ENCODE data around the gene SFRP4. TPM values are rescaled to one million over a fixed set of nuclear protein-coding genes. Genes with fewer than 3 reads are reported as not detected.

Gene SFRP4
- total RNA-seq, 2 experiments from 2014 or later, result not detected

DNA sequence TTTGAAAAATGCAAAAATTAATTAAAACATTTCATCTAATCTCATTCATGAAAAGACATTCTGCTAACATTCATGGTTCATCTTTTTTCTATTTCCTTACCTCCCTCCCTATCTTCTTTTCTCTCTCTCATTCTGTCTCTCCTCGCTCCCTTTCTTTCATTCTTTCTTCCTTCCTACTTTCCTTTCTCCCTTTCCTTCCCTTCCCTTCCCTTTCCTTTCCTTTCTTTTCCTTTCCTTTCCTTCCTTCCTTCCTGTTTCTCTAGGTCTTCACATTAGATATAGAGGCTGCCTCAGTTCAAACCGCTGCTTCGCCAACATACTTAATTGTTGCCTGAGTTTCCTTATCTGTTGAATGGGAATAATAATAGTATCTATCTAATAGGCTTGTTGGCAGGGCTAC, 21.9 kb downstream of the SFRP4 start:
- POLR2A ChIA-PET, result no interaction called here
- CTCF ChIA-PET, result no interaction called here
- no peak overlapping the region for H3K4me3 Mint-ChIP-seq
- no peaks in the 10 kb centered on the region for H3K4me1 Mint-ChIP-seq (ENCODE audit: low read depth)
- ATAC-seq, result no peak
- no peaks in the 10 kb centered on the region for H3K36me3 Mint-ChIP-seq (ENCODE audit: low read depth)
- peaks cover 17% of the 10 kb centered on the region for H3K27me3 Mint-ChIP-seq (ENCODE audit: low read depth)
- H3K27ac Mint-ChIP-seq, result no peak overlapping the region
- no peaks in the 10 kb centered on the region for H3K9me3 Mint-ChIP-seq (ENCODE audit: insufficient read depth)
- no peak for DNase-seq

DNA sequence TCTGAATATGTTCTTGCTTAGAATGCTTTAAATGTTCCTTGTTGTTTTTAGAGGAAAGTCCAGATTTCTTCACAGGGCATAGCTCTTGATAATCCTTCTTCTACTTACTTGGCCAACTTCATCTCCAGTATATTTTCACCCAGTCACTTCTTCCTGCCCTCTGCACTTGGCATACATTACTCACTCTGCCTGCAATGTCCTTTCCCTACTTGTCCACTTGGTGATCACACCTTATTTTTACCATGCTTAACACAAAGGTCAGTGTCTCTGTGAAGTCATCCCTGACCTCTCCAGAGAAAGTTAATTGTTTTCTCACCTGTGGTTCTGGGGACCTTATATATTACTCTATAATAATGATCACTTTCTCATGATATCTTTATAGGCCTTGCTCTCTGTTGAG, 23.3 kb downstream of the SFRP4 start:
- Mint-ChIP-seq H3K36me3 (ENCODE audit: low read depth) (no peaks in the 10 kb centered on the region), H3K27ac (no peak overlapping the region), H3K4me1 (ENCODE audit: low read depth) (no peaks in the 10 kb centered on the region), H3K4me3 (no peak overlapping the region), H3K9me3 (ENCODE audit: insufficient read depth) (no peaks in the 10 kb centered on the region), H3K27me3 (ENCODE audit: low read depth) (peaks cover 17% of the 10 kb centered on the region)
- no peak for ATAC-seq
- ChIA-PET CTCF (no interaction called here), POLR2A (no interaction called here)
- DNase-seq, result no peak

DNA sequence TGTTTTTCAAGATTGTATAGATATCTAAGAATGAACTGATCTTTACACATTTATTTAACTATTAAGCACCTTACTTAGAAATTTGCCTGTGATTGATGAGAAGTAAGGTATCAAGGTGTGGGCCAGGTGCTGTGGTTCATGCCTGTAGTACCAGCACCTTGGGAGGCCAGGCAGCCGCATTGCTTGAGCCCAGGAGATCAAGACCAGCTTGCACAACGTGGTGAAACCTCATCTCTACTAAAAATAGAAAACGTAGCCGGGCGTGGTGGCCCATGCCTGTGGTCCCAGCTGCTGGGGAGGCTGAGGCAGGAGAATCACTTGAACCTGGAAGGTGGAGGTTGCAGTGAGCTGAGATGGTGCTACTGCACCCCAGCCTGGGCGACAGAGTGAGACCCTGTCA, 34.5 kb downstream of the SFRP4 start:
- Mint-ChIP-seq H3K4me3 (no peak overlapping the region), H3K27ac (no peak overlapping the region), H3K9me3 (ENCODE audit: insufficient read depth) (no peaks in the 10 kb centered on the region), H3K27me3 (ENCODE audit: low read depth) (peaks cover 24% of the 10 kb centered on the region), H3K4me1 (ENCODE audit: low read depth) (no peaks in the 10 kb centered on the region), H3K36me3 (ENCODE audit: low read depth) (no peaks in the 10 kb centered on the region)
- ATAC-seq (no peak), DNase-seq (no peak)
- ChIA-PET POLR2A (no interaction called here), CTCF (no interaction called here)

Other genes with a start within 250 kb of the SFRP4 start
- gene GPR141, start 233.1 kb downstream of the SFRP4 start, total RNA-seq, result not detected
- gene NME8, start 68.2 kb downstream of the SFRP4 start, total RNA-seq, result not detected
- 1 to 10 TPM in 1 of 2 experiments, under 1 TPM in 1; 0.52 to 1.0 TPM for gene EPDR1, start 3.8 kb upstream of the SFRP4 start, total RNA-seq